ENCODE measurements around the gene PTPRN2. TPM values are rescaled to one million over a fixed set of nuclear protein-coding genes. Genes with fewer than 3 reads are reported as not detected.

Gene PTPRN2
- total RNA-seq, 1 experiment from 2014 or later, result not detected

DNA sequence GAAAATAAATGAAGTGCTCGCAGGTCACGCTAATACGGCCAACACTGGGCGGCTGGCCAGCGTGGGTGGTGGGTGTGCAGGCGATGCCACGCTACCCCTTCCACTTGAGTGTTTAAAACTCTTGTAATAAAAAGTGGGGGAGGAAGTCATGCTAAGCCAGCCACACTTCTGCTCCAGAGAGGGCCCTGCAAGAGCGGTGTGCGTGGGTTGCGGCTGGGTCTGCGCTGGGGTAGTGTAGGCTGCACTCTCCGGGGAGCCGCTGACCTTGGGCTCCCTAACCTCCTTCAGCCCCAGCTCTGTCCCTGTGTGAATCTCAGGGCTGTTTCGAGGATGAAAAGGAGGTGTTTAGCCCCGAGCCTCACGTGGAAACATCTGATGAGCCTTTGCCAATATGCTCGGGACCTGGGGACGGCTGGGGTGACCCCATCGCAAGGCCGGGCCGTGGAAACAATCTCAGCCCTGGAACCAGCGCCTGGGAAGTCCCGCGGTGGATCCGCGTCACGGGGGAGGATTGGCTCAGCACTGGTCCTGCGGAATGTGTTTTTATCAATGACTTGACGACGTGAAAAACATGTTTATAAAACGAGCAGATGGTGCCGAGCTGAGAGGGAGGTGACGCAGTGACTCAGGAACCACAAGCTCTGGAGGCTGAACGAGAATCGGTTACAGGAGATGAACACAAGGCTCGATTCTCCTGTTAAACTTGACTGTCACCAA is 972.4 kb downstream of the PTPRN2 start:
- no peak overlapping the region for H3K27ac ChIP-seq
- POLR2A ChIA-PET (ENCODE audit: unreplicated experiment), result interaction anchor here (0.7 kb wide), 1 partner anchor 132 kb away, joined by 4 read pairs; no protein-coding TSS in a partner anchor
- H3K9me2 ChIP-seq (ENCODE audit: insufficient read depth), result no peaks in the 10 kb centered on the region
- H3K4me3 ChIP-seq, result no peak overlapping the region
- H3K4me1 ChIP-seq (replicated peaks; ENCODE audit: insufficient read depth), result no peaks in the 10 kb centered on the region
- no peaks in the 10 kb centered on the region for H3K9me3 ChIP-seq (ENCODE audit: insufficient read depth, low read depth)
- H2AFZ ChIP-seq, result no peak overlapping the region
- CTCF ChIA-PET, result no interaction called here
- no TSS peak for BruUV-seq (replicated peaks)
- H4K20me1 ChIP-seq (ENCODE audit: insufficient read depth), result 0 out of 2 replicates have a peak, but pooled peaks cover 2% of the 10 kb centered on the region
- no peak for DNase-seq
- no peaks in the 10 kb centered on the region for H3F3A ChIP-seq (ENCODE audit: insufficient read depth, low read depth)
- H3K36me3 ChIP-seq (ENCODE audit: low read depth), result no peaks in the 10 kb centered on the region
- TF ChIP-seq EZH2 (IDR thresholded peaks at IDR 0.05; ENCODE audit: low read depth), result no peak
- H3K79me2 ChIP-seq (ENCODE audit: low read depth), result no peaks in the 10 kb centered on the region
- H3K27me3 ChIP-seq (ENCODE audit: insufficient read depth, low read depth), result peaks cover 96% of the 10 kb centered on the region
- no peak overlapping the region for H3K4me2 ChIP-seq
- intact Hi-C loops (cut with micrococcal nuclease; ENCODE audit: unreplicated experiment), result no loop called here

DNA sequence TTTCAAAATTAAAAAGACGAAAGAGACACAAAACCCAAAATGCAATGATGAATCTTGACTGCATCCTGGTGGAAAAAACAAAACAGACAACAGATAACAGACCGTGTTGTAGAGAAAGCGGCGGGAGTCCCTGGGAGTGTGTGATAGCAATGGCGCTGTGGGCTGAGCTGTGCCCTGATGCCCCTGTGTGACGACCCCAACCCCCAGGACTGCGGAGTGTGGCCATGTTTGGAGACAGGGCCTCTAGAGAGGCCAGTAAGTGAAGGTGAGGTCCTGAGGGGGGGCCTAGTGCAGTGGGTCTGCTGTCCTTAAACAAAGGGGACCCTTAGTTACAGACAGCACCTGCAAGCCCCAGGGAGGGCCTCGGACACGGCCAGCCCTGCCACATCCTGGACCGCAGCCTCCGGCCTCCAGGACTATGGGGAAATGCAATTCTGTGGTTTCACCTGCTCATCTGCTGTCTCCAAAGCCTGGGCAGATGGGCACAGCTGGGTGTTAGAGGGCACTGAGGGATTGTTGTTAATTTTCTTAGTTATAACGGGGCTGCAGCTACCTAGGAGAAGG is 973.1 kb downstream of the PTPRN2 start:
- CTCF ChIA-PET, result no interaction called here
- Histone ChIP-seq H3K4me1 (replicated peaks; ENCODE audit: insufficient read depth) (no peaks in the 10 kb centered on the region), H4K20me1 (ENCODE audit: insufficient read depth) (0 out of 2 replicates have a peak, but pooled peaks cover 2% of the 10 kb centered on the region), H3K9me3 (ENCODE audit: insufficient read depth, low read depth) (no peaks in the 10 kb centered on the region), H3K4me2 (no peak overlapping the region), H3K4me3 (no peak overlapping the region), H3K27ac (no peak overlapping the region), H3F3A (ENCODE audit: insufficient read depth, low read depth) (no peaks in the 10 kb centered on the region), H2AFZ (no peak overlapping the region), H3K36me3 (ENCODE audit: low read depth) (no peaks in the 10 kb centered on the region), H3K27me3 (ENCODE audit: insufficient read depth, low read depth) (peaks cover 96% of the 10 kb centered on the region), H3K79me2 (ENCODE audit: low read depth) (no peaks in the 10 kb centered on the region), H3K9me2 (ENCODE audit: insufficient read depth) (no peaks in the 10 kb centered on the region)
- no peak for TF ChIP-seq EZH2 (IDR thresholded peaks at IDR 0.05; ENCODE audit: low read depth)
- TF ChIP-seq, protein P1, sequence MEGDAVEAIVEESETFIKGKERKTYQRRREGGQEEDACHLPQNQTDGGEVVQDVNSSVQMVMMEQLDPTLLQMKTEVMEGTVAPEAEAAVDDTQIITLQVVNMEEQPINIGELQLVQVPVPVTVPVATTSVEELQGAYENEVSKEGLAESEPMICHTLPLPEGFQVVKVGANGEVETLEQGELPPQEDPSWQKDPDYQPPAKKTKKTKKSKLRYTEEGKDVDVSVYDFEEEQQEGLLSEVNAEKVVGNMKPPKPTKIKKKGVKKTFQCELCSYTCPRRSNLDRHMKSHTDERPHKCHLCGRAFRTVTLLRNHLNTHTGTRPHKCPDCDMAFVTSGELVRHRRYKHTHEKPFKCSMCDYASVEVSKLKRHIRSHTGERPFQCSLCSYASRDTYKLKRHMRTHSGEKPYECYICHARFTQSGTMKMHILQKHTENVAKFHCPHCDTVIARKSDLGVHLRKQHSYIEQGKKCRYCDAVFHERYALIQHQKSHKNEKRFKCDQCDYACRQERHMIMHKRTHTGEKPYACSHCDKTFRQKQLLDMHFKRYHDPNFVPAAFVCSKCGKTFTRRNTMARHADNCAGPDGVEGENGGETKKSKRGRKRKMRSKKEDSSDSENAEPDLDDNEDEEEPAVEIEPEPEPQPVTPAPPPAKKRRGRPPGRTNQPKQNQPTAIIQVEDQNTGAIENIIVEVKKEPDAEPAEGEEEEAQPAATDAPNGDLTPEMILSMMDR (conservative IDR thresholded peaks at IDR 0.05), result no peak
- DNase-seq, result no peak
- POLR2A ChIA-PET (ENCODE audit: unreplicated experiment), result interaction anchor here (0.7 kb wide), 1 partner anchor 133 kb away, joined by 4 read pairs; no protein-coding TSS in a partner anchor
- BruUV-seq (replicated peaks), result no TSS peak
- intact Hi-C loops (cut with micrococcal nuclease; ENCODE audit: unreplicated experiment), result no loop called here

DNA sequence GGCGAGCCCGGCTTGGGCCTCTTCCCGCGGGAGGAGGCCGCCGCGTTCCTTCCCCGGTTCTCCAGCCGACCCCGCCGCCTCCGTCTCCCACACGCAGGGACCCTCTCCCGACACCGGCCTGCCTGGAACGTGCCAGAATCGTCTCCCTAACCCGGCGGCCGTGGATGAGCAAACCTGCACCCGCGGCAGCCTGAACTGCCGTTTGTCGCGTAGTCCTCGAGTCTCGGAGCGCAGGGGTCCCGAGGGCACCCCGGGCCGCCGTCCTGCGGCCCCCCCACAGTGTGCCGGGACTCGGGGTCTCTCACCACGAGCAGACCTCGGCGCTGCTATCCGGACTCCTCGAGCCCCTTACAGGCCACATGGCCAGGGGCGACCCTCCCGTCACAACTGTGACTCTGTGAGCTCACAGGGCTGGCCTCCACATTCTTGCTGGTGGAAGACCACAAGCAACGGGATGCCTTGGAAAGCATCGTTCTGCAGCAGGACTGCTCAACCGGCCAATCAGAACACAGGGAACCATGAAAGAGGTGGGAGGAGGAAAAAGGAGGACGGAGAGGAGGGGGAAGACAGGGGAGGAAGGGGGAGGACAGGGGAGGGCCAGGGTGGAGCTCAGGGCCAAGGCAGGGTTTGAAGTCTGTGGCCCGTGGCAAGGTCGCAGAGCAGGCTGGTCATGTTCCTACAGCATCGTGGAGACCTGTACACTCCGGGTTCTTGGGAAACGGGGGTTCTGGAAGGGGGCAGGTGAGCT is 973.9 kb downstream of the PTPRN2 start:
- Histone ChIP-seq H3F3A (ENCODE audit: insufficient read depth, low read depth) (no peaks in the 10 kb centered on the region), H3K9me3 (ENCODE audit: insufficient read depth, low read depth) (no peaks in the 10 kb centered on the region), H3K27me3 (ENCODE audit: insufficient read depth, low read depth) (peaks cover 96% of the 10 kb centered on the region), H3K4me1 (replicated peaks; ENCODE audit: insufficient read depth) (no peaks in the 10 kb centered on the region), H3K4me3 (no peak overlapping the region), H3K4me2 (no peak overlapping the region), H3K79me2 (ENCODE audit: low read depth) (no peaks in the 10 kb centered on the region), H3K27ac (no peak overlapping the region), H4K20me1 (ENCODE audit: insufficient read depth) (0 out of 2 replicates have a peak, but pooled peaks cover 2% of the 10 kb centered on the region), H3K9me2 (ENCODE audit: insufficient read depth) (no peaks in the 10 kb centered on the region), H2AFZ (no peak overlapping the region), H3K36me3 (ENCODE audit: low read depth) (no peaks in the 10 kb centered on the region)
- ChIA-PET POLR2A (ENCODE audit: unreplicated experiment) (no interaction called here), CTCF (no interaction called here)
- TF ChIP-seq EZH2 (IDR thresholded peaks at IDR 0.05; ENCODE audit: low read depth), result no peak
- TF ChIP-seq, protein P1 (conservative IDR thresholded peaks at IDR 0.05), result no peak
- no TSS peak for BruUV-seq (replicated peaks)
- no peak for DNase-seq
- intact Hi-C loops (cut with micrococcal nuclease; ENCODE audit: unreplicated experiment), result no loop called here

All from PC-9 (cell line).